Esophagus squamous epithelium (tissue), 5 donors: ENCODE measurements around the gene GLIS1. TPM values are rescaled to one million over a fixed set of nuclear protein-coding genes. Genes with fewer than 3 reads are reported as not detected.
"Not testable (repeated sequence)": the region's sequence is repeated elsewhere in the genome, so short reads cannot be mapped to it uniquely, and the experiment has no call there.

Source experiments
- DNase-seq: peaks from one replicate; lab custom pipeline; 2025; lab: John Stamatoyannopoulos, UW
- H3K27ac ChIP-seq, 4 donors: fragments of 200-600 bp; sonication (generic); one replicate each; pipeline ENCODE4 v1.5.1; 2016 to 2019; ENCODE audit warnings: mild to moderate bottlenecking in 1 of 4
- H3K27me3 ChIP-seq, 4 donors: fragments of 200-600 bp; sonication (generic); 1 replicate in 3 of 4; 2 replicates in 1 of 4; pipeline versions ENCODE4 v1.5.1 to v1.6.0; 2017 to 2021; ENCODE audit warnings: antibody characterized with exemption in 1 of 4
- H3K36me3 ChIP-seq, 3 donors: fragments of 200-600 bp; sonication (generic); one replicate each; pipeline ENCODE4 v1.5.1; 2016 to 2019
- H3K4me1 ChIP-seq, 3 donors: fragments of 200-600 bp; sonication (generic); one replicate each; pipeline ENCODE4 v1.5.1; 2017 to 2019
- H3K4me3 ChIP-seq, 4 donors: fragments of 200-600 bp; sonication (generic); 1 replicate in 3 of 4; 2 replicates in 1 of 4; pipeline ENCODE4 v1.5.1; 2016 to 2019; ENCODE audit warnings: mild to moderate bottlenecking in 2 of 4, moderate library complexity in 1 of 4
- H3K9me3 ChIP-seq, 3 donors: fragments of 200-600 bp; sonication (generic); one replicate each; pipeline ENCODE4 v1.5.1; 2016 to 2019
- POLR2A ChIP-seq, 4 donors: fragments of 450-650 bp; IDR thresholded peaks; one replicate each; pipeline ENCODE4 v1.6.1; 2017; ENCODE audit warnings: antibody characterized with exemption in 4 of 4, mild to moderate bottlenecking in 4 of 4, moderate library complexity in 3 of 4
- WGBS, 2 donors: methylation state at CpG; one replicate each; pipeline ENCODE4 v1.1.5; 2018; 5-methylcytosine and 5-hydroxymethylcytosine counted together
- intact Hi-C: fragments of 100-400 bp; cut with DNase I; formaldehyde crosslinking; loops from one replicate; pipeline ENCODE4 v1.15.0; 2022
- total RNA-seq, 4 donors: library from RNA; depleted of rRNA; stranded (reverse); fragments of >200 nt; gene quantifications; one replicate each; pipeline ENCODE4 v1.1.0, GENCODE V29; 2016
- TF ChIP-seq, protein P1 (sequence below), 6 experiments: fragments of 450-650 bp in 4 of 6; fragments of 200-600 bp in 2 of 6; sonication (generic) in 2 of 6; IDR thresholded peaks; one replicate each; pipeline ENCODE4 v1.5.1; 2016 to 2019; ENCODE audit warnings: antibody characterized with exemption in 6 of 6, mild to moderate bottlenecking in 4 of 6, moderate library complexity in 4 of 6
- donor health status: DM: yes; HTN: yes; CAD: no.

The GLIS1 gene
- total RNA-seq, 4 donors from 2014 or later: 0.57 TPM; not detected in 3

DNA sequence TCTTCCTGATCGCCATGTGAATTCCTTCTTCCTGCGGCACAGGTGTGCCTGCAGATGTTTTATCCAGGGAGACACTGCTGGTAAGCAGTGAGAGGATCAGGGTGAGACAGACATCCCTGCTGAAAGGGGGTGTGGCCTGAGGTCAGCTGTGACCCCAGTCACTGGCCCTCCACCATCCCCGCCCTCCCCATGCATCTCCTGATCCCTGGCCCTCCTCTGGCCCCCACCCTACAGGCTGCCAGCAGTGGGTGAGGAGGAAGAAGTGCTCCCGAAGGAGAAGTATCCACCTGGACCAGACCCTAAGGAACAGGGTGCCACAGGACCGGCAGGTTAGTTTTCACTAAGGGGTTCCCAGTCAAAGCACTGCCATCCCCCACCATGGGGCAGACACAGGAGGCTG, 85.3 kb downstream of the GLIS1 start:
- H3K36me3 ChIP-seq: no peaks in the 10 kb centered on the region
- WGBS, 2 donors: 75 to 83% methylated on average over 2 of the region's 5 CpGs
- no peak overlapping the region for H3K27ac ChIP-seq
- H3K27me3 ChIP-seq: no peaks in the 10 kb centered on the region
- H3K4me3 ChIP-seq: no peak overlapping the region
- intact Hi-C loops: no loop called here
- H3K9me3 ChIP-seq: no peaks in the 10 kb centered on the region
- no peak for DNase-seq
- TF ChIP-seq, protein P1, sequence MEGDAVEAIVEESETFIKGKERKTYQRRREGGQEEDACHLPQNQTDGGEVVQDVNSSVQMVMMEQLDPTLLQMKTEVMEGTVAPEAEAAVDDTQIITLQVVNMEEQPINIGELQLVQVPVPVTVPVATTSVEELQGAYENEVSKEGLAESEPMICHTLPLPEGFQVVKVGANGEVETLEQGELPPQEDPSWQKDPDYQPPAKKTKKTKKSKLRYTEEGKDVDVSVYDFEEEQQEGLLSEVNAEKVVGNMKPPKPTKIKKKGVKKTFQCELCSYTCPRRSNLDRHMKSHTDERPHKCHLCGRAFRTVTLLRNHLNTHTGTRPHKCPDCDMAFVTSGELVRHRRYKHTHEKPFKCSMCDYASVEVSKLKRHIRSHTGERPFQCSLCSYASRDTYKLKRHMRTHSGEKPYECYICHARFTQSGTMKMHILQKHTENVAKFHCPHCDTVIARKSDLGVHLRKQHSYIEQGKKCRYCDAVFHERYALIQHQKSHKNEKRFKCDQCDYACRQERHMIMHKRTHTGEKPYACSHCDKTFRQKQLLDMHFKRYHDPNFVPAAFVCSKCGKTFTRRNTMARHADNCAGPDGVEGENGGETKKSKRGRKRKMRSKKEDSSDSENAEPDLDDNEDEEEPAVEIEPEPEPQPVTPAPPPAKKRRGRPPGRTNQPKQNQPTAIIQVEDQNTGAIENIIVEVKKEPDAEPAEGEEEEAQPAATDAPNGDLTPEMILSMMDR (IDR thresholded peaks at IDR 0.05): no peak
- TF ChIP-seq POLR2A (IDR thresholded peaks at IDR 0.05): no peak
- H3K4me1 ChIP-seq: no peaks in the 10 kb centered on the region

DNA sequence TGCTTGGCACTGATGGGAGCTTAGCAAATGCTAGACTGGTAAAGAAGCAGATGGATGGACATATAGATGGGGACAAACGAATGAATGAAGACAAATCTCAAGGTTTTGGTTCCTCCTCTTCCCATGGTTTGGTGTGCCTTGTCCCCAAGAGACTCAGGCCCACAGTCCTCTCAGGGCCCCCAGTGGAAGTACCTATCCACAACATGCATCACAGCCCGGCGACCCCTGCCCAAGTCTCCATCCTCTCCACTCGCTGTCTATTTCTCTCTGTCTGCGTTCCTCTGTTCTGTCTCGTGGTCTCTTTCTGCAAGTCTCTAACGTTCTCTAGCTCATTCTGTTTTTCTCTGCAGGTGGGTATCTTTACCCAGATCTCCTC, 85.8 kb downstream of the GLIS1 start:
- Histone ChIP-seq H3K27ac (no peak overlapping the region), H3K36me3 (no peaks in the 10 kb centered on the region), H3K27me3 (no peaks in the 10 kb centered on the region), H3K4me3 (no peak overlapping the region), H3K9me3 (no peaks in the 10 kb centered on the region), H3K4me1 (no peaks in the 10 kb centered on the region)
- 80 to 83% methylated on average over 7 of the region's 7 CpGs for WGBS, 2 donors
- DNase-seq: no peak
- intact Hi-C loops: no loop called here
- TF ChIP-seq, protein P1 (IDR thresholded peaks at IDR 0.05): no peak
- TF ChIP-seq POLR2A (IDR thresholded peaks at IDR 0.05): no peak

DNA sequence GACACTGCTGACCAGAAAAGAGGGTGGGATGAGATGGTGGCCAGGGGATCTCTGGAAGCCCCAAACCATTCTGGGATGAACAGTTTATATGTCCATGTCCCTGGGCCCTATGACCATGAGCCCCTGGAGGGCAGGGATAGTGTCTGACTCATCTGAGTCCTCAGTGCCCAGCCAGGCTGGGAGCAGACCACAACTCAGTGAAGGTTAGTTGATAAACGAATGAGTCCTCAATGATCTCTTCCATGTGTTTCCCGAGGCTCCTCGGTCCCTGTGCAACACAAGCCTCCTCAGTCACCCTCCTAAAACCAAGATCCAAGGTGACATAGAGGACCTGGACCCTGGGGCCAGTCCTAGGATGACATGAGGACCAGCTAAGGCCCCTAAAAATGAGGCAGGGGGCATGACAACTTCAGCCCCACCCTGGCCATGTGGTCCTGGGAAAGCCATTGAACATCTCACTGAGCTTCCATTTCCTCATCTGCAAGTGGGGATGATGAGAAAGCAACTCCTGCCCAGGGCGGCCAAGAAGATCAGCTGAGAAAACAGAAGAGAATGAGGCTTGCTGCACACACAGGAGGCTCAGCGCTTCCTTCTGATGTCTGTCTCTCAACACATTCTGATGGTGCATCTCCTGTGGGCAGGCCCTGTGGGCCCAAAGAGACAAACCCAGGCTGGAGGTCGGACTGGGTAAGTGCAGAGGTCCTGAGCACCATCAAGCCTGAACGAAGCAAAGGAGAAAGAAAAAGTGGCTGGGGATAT, 86.3 kb downstream of the GLIS1 start:
- Histone ChIP-seq H3K36me3 (no peaks in the 10 kb centered on the region), H3K27ac (no peak overlapping the region), H3K4me1 (no peaks in the 10 kb centered on the region), H3K27me3 (no peaks in the 10 kb centered on the region), H3K4me3 (no peak overlapping the region), H3K9me3 (no peaks in the 10 kb centered on the region)
- intact Hi-C loops: no loop called here
- 78 to 83% methylated on average over 6 to 7 of the region's 7 CpGs for WGBS, 2 donors
- TF ChIP-seq, protein P1 (IDR thresholded peaks at IDR 0.05): no peak
- TF ChIP-seq POLR2A (IDR thresholded peaks at IDR 0.05): no peak
- DNase-seq: no peak

DNA sequence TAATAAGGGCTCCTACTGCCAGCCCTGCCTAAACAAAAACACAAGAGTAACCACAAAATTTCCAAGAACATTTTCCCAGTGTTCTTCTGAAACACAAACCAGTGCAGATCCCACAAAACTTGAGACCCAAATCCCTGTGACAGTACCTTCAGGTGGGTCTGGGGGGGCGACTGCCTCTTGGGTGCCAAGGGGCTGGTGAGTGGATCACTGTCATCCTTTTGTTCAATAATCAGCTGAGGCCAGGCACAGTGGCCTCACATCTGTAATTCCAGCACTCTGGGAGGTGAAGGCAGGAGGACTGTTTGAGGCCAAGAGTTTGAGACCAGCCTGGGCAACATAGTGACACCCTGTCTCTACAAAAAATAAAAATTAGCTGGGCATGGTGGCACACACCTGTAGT, 87.6 kb downstream of the GLIS1 start:
- H3K27me3 ChIP-seq: no peaks in the 10 kb centered on the region
- H3K27ac ChIP-seq: no peak overlapping the region
- intact Hi-C loops: no loop called here
- TF ChIP-seq POLR2A (IDR thresholded peaks at IDR 0.05): no peak
- TF ChIP-seq, protein P1 (IDR thresholded peaks at IDR 0.05): no peak
- H3K4me3 ChIP-seq: no peak overlapping the region
- DNase-seq: no peak
- no peaks in the 10 kb centered on the region for H3K9me3 ChIP-seq
- H3K4me1 ChIP-seq: no peaks in the 10 kb centered on the region
- WGBS, 2 donors: 57% methylated on average over 1 of the region's 1 CpG; no CpG with 5 or more reads in 1 of the 2 donors
- H3K36me3 ChIP-seq: no peaks in the 10 kb centered on the region

DNA sequence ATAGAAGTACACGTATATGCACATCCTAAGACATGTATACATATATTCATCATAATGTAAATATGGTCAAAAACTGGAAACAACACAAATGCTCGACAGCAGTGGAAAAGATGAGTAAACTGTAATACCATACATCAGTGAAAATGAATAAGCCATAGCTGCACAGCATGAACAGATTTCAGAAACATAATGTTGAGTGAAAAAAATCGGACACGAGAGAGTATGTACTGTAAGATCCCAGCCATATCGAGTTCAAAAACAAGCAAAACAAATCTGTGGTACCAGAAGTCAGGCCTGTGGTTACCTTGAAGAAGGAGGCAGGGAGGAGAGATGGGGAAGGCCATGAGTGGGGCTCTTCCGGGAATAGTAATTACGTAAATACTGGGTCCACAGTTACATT, 90.4 kb downstream of the GLIS1 start:
- Histone ChIP-seq H3K36me3 (no peaks in the 10 kb centered on the region), H3K4me3 (no peak overlapping the region), H3K9me3 (no peaks in the 10 kb centered on the region), H3K27me3 (no peaks in the 10 kb centered on the region), H3K27ac (no peak overlapping the region), H3K4me1 (no peaks in the 10 kb centered on the region)
- intact Hi-C loops: no loop called here
- TF ChIP-seq POLR2A (IDR thresholded peaks at IDR 0.05): no peak
- TF ChIP-seq, protein P1 (IDR thresholded peaks at IDR 0.05): no peak
- WGBS, 2 donors: 75 to 76% methylated on average over 7 of the region's 7 CpGs
- DNase-seq: no peak

DNA sequence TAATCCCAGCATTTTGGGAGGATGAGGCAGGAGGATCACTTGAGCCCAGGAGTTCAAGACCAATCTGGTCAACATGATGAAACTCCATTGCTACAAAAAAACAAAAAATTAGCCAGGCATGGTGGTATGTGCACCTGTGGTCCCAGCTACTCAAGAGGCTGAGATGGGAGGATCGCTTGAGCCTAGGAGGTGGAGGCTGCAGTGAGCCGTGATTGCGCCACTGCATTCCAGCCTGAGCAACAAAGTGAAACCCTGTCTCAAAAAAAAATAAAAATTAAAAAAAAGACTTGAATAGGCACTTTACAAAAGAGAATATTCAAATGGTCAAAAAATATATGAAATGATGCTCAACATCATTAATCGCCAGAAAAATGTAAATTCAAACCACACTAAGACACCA, 91.0 kb downstream of the GLIS1 start:
- intact Hi-C loops: not testable (repeated sequence)
- 91 to 96% methylated on average over 4 of the region's 4 CpGs for WGBS, 2 donors

More for the DNA sequence above, 91.0 kb downstream of the GLIS1 start:
- H3K36me3 ChIP-seq, H3K4me3 ChIP-seq, H3K9me3 ChIP-seq, H3K27ac ChIP-seq, H3K27me3 ChIP-seq, H3K4me1 ChIP-seq, DNase-seq: not testable (repeated sequence)
